GM15510 (cell line): ENCODE data around the gene EEPD1.

Experiments
- POLR2A ChIP-seq: IDR thresholded peaks from 3 replicates; pipeline ENCODE4 v1.6.1; 2011; ENCODE audit warnings: borderline replicate concordance; ENCODE audit not compliant: insufficient read length; ENCODE audit errors: extremely low read depth

EEPD1 gene

GRCh38 chr7:36148422-36149065 is 4.5 kb upstream of the EEPD1 start:
- TF ChIP-seq POLR2A: no peak

- no peak for TF ChIP-seq POLR2A
These were observed 3.2 kb upstream of the EEPD1 start for GRCh38 chr7:36149694-36150452.

DNA sequence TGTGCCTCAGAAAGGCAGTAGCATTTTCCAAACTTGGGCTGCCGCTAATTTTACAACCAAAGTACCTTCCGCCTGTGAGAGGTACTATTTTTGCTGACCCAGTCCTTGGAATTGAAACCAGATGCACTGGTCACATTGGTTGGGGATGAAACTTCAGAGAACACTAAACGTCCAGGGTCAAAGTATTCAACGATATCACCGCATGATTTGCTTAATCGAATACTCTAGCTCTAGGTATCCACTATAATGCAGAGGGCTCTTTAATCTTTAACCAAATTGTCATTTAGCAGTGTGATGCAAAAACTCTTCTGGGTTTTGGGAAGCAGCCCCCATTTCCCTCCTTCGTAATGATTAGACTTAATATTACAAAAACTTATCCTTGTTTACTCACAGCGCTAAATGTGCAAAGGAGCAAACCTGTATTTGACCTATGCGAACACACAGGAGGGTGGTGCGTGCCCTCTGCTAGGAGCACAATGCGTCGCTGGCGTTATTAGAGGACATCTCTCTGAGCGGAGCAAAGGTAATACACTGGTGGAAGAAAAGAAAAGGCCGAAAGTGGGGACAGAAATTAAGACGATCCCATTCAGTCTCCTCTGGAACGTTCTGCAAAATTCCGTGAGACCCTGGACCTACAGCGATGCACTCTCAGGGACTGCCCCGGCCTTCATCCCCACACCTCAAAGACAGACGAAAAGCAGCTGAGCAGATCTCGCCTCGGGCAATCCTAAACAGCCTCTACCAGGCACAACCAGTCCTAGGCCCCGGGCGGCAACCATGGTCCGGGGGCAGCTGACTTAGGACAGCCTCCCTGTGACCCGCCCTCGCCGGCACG is 916 bp upstream of the EEPD1 start:
- TF ChIP-seq POLR2A: no peak

GRCh38 chr7:36153571-36154097 is 580 bp downstream of the EEPD1 start:
- no peak for TF ChIP-seq POLR2A

GRCh38 chr7:36154255-36155212 is 1.5 kb downstream of the EEPD1 start:
- TF ChIP-seq POLR2A: no peak

- TF ChIP-seq POLR2A: no peak
These were observed 2.8 kb downstream of the EEPD1 start for GRCh38 chr7:36155811-36156361.

DNA sequence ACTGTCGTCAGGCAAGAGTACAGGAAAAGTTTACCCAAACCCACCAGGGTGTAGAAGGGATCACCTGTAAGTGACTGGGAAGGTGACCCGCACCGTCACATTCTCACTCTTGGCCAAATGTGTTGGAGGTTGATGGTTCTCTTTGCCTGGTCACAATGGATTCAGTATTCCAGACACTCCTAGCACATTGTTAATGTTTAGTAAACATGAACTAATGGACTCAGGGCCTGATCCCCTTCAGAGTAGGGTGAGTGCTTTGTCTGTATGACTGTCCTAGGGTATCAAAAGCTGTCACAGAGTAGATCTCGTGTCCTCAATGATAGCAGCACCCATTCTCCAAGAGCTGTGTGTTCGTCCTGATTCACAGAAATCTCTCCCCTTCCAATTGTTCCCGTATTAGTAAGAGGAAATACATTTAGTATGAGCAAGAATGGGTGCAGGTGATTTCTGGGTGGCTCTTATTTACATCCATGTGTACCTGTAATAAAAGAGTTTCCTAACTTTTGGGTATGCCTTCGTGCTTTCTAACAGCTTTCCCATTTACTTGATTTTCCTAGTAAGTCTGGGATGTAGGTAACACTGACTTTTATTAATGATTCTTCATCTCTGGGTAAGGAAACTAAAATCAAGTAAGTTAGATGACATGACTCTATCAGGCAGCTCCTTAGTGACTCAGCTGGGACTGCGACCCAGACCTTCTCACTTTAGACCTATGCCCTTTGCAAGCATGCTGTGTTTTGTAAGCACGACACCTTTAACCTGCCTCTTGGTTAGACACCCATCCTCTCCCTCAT is 4.7 kb downstream of the EEPD1 start:
- no peak for TF ChIP-seq POLR2A

DNA sequence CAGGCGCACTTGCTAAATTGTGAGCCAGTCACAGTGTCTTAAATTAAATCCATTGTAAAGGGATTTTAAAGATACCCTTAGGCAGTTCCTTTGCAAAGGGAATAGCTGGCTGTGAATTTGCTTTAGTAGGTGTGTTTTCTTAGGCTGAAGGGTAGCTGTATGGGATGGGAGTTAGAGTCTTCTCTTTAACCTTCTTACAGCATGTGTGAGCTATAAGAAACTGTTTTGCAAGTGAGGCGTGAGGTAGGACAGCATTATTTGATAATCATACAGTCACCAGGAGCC is 5.2 kb downstream of the EEPD1 start:
- no peak for TF ChIP-seq POLR2A

DNA sequence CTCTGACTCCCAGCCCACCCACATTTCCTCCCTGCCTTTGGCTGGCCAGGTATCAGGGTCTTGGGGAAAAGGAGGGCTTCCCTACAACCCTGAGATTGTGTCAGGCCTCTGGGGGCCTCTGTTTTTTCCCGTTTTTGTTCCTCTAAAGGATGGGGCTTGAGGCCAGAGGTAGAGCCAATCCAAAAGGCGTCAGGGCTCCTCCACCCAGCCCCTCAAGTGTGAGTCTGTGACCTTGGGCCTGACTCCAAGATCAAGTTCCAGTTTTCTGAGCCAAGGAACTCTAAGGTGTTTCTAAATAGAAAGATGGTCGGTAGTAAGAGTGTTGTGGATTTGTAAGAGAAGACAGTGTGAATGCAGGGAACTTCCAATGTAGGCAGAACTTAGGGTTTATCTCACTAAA is 6.6 kb downstream of the EEPD1 start:
- no peak for TF ChIP-seq POLR2A

DNA sequence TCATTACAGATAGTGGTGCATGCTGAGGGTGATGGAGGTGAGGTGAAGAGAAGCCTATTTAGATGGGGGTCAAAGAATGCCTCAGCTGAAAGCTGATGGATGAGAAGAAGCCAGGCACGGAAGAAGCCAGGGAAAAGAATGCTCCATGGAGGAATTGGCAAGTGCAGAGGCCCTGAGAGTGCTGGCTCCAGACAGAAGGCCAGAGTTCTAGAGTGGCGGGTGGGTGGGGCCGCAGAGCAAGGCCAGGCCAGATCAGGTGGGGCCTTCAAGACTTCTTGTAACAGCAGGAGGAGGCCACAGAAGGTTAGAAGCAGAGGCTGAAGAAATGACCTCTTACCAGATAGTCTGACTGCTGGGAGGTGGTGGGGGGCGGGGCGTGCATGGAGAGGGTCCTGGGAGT is 7.3 kb downstream of the EEPD1 start:
- TF ChIP-seq POLR2A: no peak

DNA sequence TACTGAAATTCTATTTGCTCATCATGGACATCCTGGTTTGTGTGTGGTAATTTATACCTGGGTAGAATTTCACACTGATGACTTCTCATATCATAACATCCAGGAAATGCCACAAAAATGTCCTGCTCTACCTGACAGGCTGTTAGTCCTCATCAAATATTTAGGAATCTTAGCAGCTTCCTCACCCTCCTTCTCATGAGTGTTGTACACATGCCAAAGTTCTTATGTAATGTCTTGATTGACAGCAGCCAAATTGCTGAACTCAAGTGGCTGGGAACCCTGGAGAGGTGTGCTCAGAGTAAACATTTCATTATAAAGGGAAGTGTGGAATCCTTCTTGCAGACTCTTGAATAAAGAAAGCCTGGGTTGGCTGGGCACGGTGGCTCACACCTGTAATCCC is 8.9 kb downstream of the EEPD1 start:
- TF ChIP-seq POLR2A: no peak

GRCh38 chr7:36165059-36165458 is 12.0 kb downstream of the EEPD1 start:
- TF ChIP-seq POLR2A: no peak

DNA sequence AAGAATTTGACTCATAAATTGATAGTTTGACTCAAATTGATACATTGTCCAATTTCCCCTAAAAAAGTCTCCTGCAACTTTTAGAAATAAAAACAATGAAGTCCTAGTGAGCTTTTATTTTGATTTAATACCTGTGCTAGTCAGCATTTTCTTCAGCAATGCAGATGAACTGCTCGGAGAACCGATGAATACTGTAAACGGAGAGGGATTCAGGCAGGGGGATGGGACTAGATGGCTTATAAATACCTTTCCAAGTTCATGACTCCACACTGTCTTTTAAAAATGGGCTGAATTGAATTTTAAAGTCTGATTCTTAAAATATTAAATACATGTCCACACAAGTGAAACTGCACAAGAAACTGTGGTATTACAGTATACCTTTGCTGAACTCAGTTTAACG is 12.7 kb downstream of the EEPD1 start:
- TF ChIP-seq POLR2A: no peak
